SK-N-SH treated with all-trans-retinoic acid at 6 μM for 48 hours (cell line): ENCODE data around the gene ZNF423.
"Not testable (repeated sequence)": the region's sequence is repeated elsewhere in the genome, so short reads cannot be mapped to it uniquely, and the experiment has no call there.

Source experiments
- ARNTL ChIP-seq: fragments of 450-650 bp; formaldehyde crosslinking; IDR thresholded peaks from 2 replicates; pipeline ENCODE4 v1.5.0; 2020; ENCODE audit warnings: low read depth, mild to moderate bottlenecking, moderate library complexity, borderline replicate concordance
- BACH2 ChIP-seq: fragments of 250-450 bp; sonication (Bioruptor Pico); IDR thresholded peaks from 2 replicates; pipeline ENCODE4 v1.9.0; 2021; ENCODE audit warnings: mild to moderate bottlenecking, borderline replicate concordance
- ESRRG ChIP-seq: fragments of 250-450 bp; sonication (Bioruptor Pico); IDR thresholded peaks from 2 replicates; pipeline ENCODE4 v1.6.1; 2021; ENCODE audit warnings: mild to moderate bottlenecking
- OSR1 ChIP-seq: fragments of 250-450 bp; sonication (Bioruptor Pico); IDR thresholded peaks from 2 replicates; pipeline ENCODE4 v1.8.0; 2022; ENCODE audit warnings: moderate library complexity, mild to moderate bottlenecking, inconsistent platforms
- RARB ChIP-seq: fragments of 250-450 bp; sonication (Bioruptor Pico); IDR thresholded peaks from 2 replicates; pipeline ENCODE4 v1.8.0; 2021; ENCODE audit warnings: mild to moderate bottlenecking, moderate library complexity
- ZFP3 ChIP-seq: fragments of 250-450 bp; sonication (Bioruptor Pico); IDR thresholded peaks from 2 replicates; pipeline ENCODE4 v1.5.0; 2020; ENCODE audit warnings: mild to moderate bottlenecking, moderate library complexity
- ZNF565 ChIP-seq: fragments of 450-650 bp; formaldehyde crosslinking; conservative IDR thresholded peaks from 2 replicates; pipeline ENCODE4 v1.5.0; 2020; ENCODE audit warnings: low read depth, mild to moderate bottlenecking, moderate library complexity
- ZNF70 ChIP-seq: fragments of 450-650 bp; formaldehyde crosslinking; IDR thresholded peaks from 2 replicates; pipeline ENCODE4 v1.5.0; 2020; ENCODE audit warnings: mild to moderate bottlenecking, moderate library complexity
- ZNF8 ChIP-seq: fragments of 450-650 bp; formaldehyde crosslinking; IDR thresholded peaks from 2 replicates; pipeline ENCODE4 v1.5.0; 2020; ENCODE audit warnings: mild to moderate bottlenecking, moderate library complexity
- TF ChIP-seq, protein P1 (sequence below): fragments of 250-450 bp; sonication (Bioruptor Pico); IDR thresholded peaks from 2 replicates; pipeline ENCODE4 v1.8.0; 2020; ENCODE audit warnings: mild to moderate bottlenecking, moderate library complexity, borderline replicate concordance
- TF ChIP-seq, protein P2 (sequence below): fragments of 250-450 bp; sonication (Bioruptor Pico); IDR thresholded peaks from 2 replicates; pipeline ENCODE4 v1.5.0; 2020; ENCODE audit warnings: mild to moderate bottlenecking, moderate library complexity

DNA sequence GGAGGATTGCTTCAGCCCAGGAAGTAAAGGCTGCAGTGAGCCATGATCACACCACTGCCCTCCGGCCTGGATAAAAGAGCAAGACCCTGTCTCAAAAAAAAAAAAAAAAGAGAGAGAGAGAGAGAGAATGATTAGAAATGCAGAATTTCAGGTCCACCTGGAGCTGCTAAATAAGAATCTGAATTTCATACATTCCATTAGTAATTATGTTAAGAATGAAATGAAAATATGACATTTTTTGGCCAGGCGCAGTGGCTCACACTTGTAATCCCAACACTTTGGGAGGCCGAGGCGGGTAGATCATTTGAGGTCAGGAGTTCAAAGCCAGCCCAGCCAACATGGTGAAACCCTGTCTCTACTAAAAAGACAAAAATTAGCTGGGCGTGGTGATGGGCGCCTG, 178.3 kb downstream of the ZNF423 start:
- not testable (repeated sequence) for TF ChIP-seq RARB; BACH2 (CRISPR knock-in tag); ARNTL; ESRRG (CRISPR knock-in tag); OSR1 (CRISPR knock-in tag); ZNF70 (CRISPR knock-in tag); ZFP3; ZNF565 (CRISPR knock-in tag); ZNF8
- TF ChIP-seq, protein P1, sequence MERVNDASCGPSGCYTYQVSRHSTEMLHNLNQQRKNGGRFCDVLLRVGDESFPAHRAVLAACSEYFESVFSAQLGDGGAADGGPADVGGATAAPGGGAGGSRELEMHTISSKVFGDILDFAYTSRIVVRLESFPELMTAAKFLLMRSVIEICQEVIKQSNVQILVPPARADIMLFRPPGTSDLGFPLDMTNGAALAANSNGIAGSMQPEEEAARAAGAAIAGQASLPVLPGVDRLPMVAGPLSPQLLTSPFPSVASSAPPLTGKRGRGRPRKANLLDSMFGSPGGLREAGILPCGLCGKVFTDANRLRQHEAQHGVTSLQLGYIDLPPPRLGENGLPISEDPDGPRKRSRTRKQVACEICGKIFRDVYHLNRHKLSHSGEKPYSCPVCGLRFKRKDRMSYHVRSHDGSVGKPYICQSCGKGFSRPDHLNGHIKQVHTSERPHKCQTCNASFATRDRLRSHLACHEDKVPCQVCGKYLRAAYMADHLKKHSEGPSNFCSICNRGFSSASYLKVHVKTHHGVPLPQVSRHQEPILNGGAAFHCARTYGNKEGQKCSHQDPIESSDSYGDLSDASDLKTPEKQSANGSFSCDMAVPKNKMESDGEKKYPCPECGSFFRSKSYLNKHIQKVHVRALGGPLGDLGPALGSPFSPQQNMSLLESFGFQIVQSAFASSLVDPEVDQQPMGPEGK (CRISPR knock-in tag): not testable (repeated sequence)
- TF ChIP-seq, protein P2, sequence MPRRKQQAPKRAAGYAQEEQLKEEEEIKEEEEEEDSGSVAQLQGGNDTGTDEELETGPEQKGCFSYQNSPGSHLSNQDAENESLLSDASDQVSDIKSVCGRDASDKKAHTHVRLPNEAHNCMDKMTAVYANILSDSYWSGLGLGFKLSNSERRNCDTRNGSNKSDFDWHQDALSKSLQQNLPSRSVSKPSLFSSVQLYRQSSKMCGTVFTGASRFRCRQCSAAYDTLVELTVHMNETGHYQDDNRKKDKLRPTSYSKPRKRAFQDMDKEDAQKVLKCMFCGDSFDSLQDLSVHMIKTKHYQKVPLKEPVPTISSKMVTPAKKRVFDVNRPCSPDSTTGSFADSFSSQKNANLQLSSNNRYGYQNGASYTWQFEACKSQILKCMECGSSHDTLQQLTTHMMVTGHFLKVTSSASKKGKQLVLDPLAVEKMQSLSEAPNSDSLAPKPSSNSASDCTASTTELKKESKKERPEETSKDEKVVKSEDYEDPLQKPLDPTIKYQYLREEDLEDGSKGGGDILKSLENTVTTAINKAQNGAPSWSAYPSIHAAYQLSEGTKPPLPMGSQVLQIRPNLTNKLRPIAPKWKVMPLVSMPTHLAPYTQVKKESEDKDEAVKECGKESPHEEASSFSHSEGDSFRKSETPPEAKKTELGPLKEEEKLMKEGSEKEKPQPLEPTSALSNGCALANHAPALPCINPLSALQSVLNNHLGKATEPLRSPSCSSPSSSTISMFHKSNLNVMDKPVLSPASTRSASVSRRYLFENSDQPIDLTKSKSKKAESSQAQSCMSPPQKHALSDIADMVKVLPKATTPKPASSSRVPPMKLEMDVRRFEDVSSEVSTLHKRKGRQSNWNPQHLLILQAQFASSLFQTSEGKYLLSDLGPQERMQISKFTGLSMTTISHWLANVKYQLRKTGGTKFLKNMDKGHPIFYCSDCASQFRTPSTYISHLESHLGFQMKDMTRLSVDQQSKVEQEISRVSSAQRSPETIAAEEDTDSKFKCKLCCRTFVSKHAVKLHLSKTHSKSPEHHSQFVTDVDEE (CRISPR knock-in tag): not testable (repeated sequence)
